ENCODE data around the gene MACROD1. TPM values are rescaled to one million over a fixed set of nuclear protein-coding genes. Genes with fewer than 3 reads are reported as not detected.

MACROD1 gene
- total RNA-seq = 13.1 and 16.1 TPM in 2 replicates

GRCh38 chr11:64165842-64166635, at the start of gene MACROD1:
MACROD1 (minus strand) TSS chr11:64166113; CDS start chr11:64165994, 119 bp downstream.

GRCh38 chr11:64206457-64207255, 40.7 kb upstream of the MACROD1 start, which contains the start of gene FERMT3:
FERMT3 (plus strand) TSS chr11:64206721; CDS start chr11:64207365, 644 bp downstream.

GRCh38 chr11:64185693-64186491, 20.0 kb upstream of the MACROD1 start, which contains the start of gene STIP1:
STIP1 (plus strand) TSS chr11:64186171; CDS start chr11:64186262, 91 bp downstream.

GRCh38 chr11:64035576-64035975, 130.3 kb downstream of the MACROD1 start, which contains the start of gene FLRT1:
FLRT1 (plus strand) TSS chr11:64035931; CDS start chr11:64116268, 80,337 bp downstream.

GRCh38 chr11:63986156-63986931, 179.6 kb downstream of the MACROD1 start, which contains the start of gene OTUB1:
OTUB1 (plus strand) TSS chr11:63986438; CDS start chr11:63986457, 19 bp downstream.

GRCh38 chr11:63974259-63975143, 191.4 kb downstream of the MACROD1 start, which contains the start of gene COX8A:
COX8A (plus strand) TSS chr11:63974620; CDS start chr11:63974681, 61 bp downstream.

Other genes starting within 250 kb of the MACROD1 start
- gene RCOR2, start 248.9 kb downstream of the MACROD1 start, total RNA-seq = 3.2 and 3.4 TPM in 2 replicates
- 11.0 and 13.9 TPM in 2 replicates for gene NAA40, start 227.1 kb downstream of the MACROD1 start, total RNA-seq
- 423 and 461 TPM in 2 replicates for gene COX8A, start 191.5 kb downstream of the MACROD1 start, total RNA-seq
- gene OTUB1, start 179.7 kb downstream of the MACROD1 start, total RNA-seq = 62.6 and 68.4 TPM in 2 replicates
- under 0.01 and 1.1 TPM in 2 replicates for gene FLRT1, start 130.2 kb downstream of the MACROD1 start, total RNA-seq
- 116 and 128 TPM in 2 replicates for gene STIP1, start 20.1 kb upstream of the MACROD1 start, total RNA-seq
- 9.2 and 13.1 TPM in 2 replicates for gene FERMT3, start 40.6 kb upstream of the MACROD1 start, total RNA-seq
- gene TRPT1, start 60.1 kb upstream of the MACROD1 start, total RNA-seq = 87.0 and 88.8 TPM in 2 replicates
- gene NUDT22, start 60.2 kb upstream of the MACROD1 start, total RNA-seq = 54.9 and 70.6 TPM in 2 replicates
- 8.3 and 30.5 TPM in 2 replicates for gene DNAJC4, start 64.4 kb upstream of the MACROD1 start, total RNA-seq
- gene VEGFB, start 68.5 kb upstream of the MACROD1 start, total RNA-seq = 31.3 and 47.3 TPM in 2 replicates
- gene FKBP2, start 75.0 kb upstream of the MACROD1 start, total RNA-seq = 71.8 and 82.0 TPM in 2 replicates
- 200 and 229 TPM in 2 replicates for gene PPP1R14B, start 80.8 kb upstream of the MACROD1 start, total RNA-seq
- 37.4 and 38.3 TPM in 2 replicates for gene PLCB3, start 85.4 kb upstream of the MACROD1 start, total RNA-seq
- 81.2 and 101 TPM in 2 replicates for gene BAD, start 118.6 kb upstream of the MACROD1 start, total RNA-seq
- gene GPR137, start 119.7 kb upstream of the MACROD1 start, total RNA-seq = 31.2 and 50.1 TPM in 2 replicates
- gene KCNK4, start 125.2 kb upstream of the MACROD1 start, total RNA-seq = not detected in 2 replicates
- gene CATSPERZ, start 134.2 kb upstream of the MACROD1 start, total RNA-seq = not detected in 2 replicates
- gene ESRRA, start 139.4 kb upstream of the MACROD1 start, total RNA-seq = 39.2 and 43.6 TPM in 2 replicates
- 186 and 201 TPM in 2 replicates for gene TRMT112, start 151.4 kb upstream of the MACROD1 start, total RNA-seq
- gene PRDX5, start 152.0 kb upstream of the MACROD1 start, total RNA-seq = 351 and 374 TPM in 2 replicates
- 2.4 TPM in 1 of 2 replicates, not detected in the other for gene CCDC88B, start 174.1 kb upstream of the MACROD1 start, total RNA-seq
- 42.6 and 61.0 TPM in 2 replicates for gene RPS6KA4, start 193.0 kb upstream of the MACROD1 start, total RNA-seq

All from cardiac atrium fibroblast (primary cell).